IMR-90 (cell line): ENCODE measurements around the gene ZNRF3. TPM values are rescaled to one million over a fixed set of nuclear protein-coding genes. Genes with fewer than 3 reads are reported as not detected.
A peak's percentile ranks its signal among the peaks of the same experiment; 100 is the strongest.

Experiments used
- ATAC-seq: fragments of 200-7000 bp; cut with Tn5 transposase; 2 replicates; pipeline ENCODE4 v1.9.1; 2020; ENCODE audit warnings: low read depth, mild to moderate bottlenecking, moderate library complexity
- BruUV-seq: library from RNA; stranded (reverse); fragments of 400-500 nt; replicated peaks from 2 replicates; lab custom pipeline; 2021; lab: Mats Ljungman, UMichigan
- CTCF ChIA-PET: fragments of 300-600 bp; formaldehyde crosslinking; extraction: SDS; loops from one replicate; lab custom pipeline; 2021; ENCODE audit warnings: antibody characterized with exemption; lab: Yijun Ruan, JAX
- POLR2A ChIA-PET: fragments of 300-600 bp; sonication (Branson Sonifier 250); formaldehyde crosslinking; loops from one replicate; lab custom pipeline; 2022; ENCODE audit warnings: antibody characterized with exemption; ENCODE audit not compliant: unreplicated experiment; lab: Charles Lee
- DNase-seq: peaks from one replicate; pipeline ENCODE4 v3.0.0; 2013
- H2AFZ ChIP-seq: replicated peaks from 2 replicates; pipeline ENCODE3; 2013; ENCODE audit warnings: low read length, mild to moderate bottlenecking; ENCODE audit not compliant: poor library complexity
- H2AK5ac ChIP-seq: 2 replicates; pipeline ENCODE4 v1.6.1; 2013; ENCODE audit warnings: low read depth, low read length, inconsistent platforms
- H2AK9ac ChIP-seq: replicated peaks from 2 replicates; pipeline ENCODE3; 2013; ENCODE audit warnings: mild to moderate bottlenecking, low read depth, low read length, moderate library complexity; ENCODE audit not compliant: poor library complexity
- H2BK120ac ChIP-seq: 2 replicates; pipeline ENCODE4 v1.6.1; 2013; ENCODE audit warnings: low read depth, low read length, inconsistent platforms
- H2BK15ac ChIP-seq: 3 replicates; pipeline ENCODE4 v1.6.1; 2013; ENCODE audit warnings: low read depth, low read length, inconsistent platforms
- H2BK20ac ChIP-seq: 2 replicates; pipeline ENCODE4 v1.6.1; 2013; ENCODE audit warnings: low read depth, mild to moderate bottlenecking, inconsistent platforms, low read length, moderate library complexity
- H2BK5ac ChIP-seq: 2 replicates; pipeline ENCODE4 v1.6.1; 2013; ENCODE audit warnings: mild to moderate bottlenecking, low read depth, low read length, inconsistent platforms; ENCODE audit not compliant: poor library complexity, severe bottlenecking
- H3K14ac ChIP-seq: replicated peaks from 2 replicates; pipeline ENCODE4 v1.6.1; 2013; ENCODE audit warnings: low read depth, low read length, inconsistent platforms
- H3K18ac ChIP-seq: 2 replicates; pipeline ENCODE4 v1.6.1; 2013; ENCODE audit warnings: low read depth, low read length, control low read depth
- H3K23ac ChIP-seq: 2 replicates; pipeline ENCODE4 v1.6.1; 2013; ENCODE audit warnings: low read depth, low read length, inconsistent platforms
- H3K27ac ChIP-seq: 2 replicates; pipeline ENCODE4 v1.5.1; 2013; ENCODE audit warnings: mild to moderate bottlenecking, control low read depth, low read length; ENCODE audit not compliant: insufficient read depth
- H3K27me3 ChIP-seq: 2 replicates; pipeline ENCODE4 v1.6.1; 2013; ENCODE audit warnings: low read length; ENCODE audit not compliant: control insufficient read depth, insufficient read depth
- H3K36me3 ChIP-seq: 2 replicates; pipeline ENCODE4 v1.6.1; 2013; ENCODE audit warnings: low read length, mixed read lengths; ENCODE audit not compliant: control insufficient read depth, insufficient read depth
- H3K4ac ChIP-seq: 2 replicates; pipeline ENCODE4 v1.6.1; 2013; ENCODE audit warnings: low read depth, low read length, inconsistent platforms
- H3K4me1 ChIP-seq: 2 replicates; pipeline ENCODE4 v1.6.1; 2013; ENCODE audit warnings: low read length, mixed read lengths; ENCODE audit not compliant: control insufficient read depth, insufficient read depth
- H3K4me2 ChIP-seq: 2 replicates; pipeline ENCODE4 v1.6.1; 2013; ENCODE audit warnings: low read depth, mild to moderate bottlenecking, control low read depth, low read length, moderate library complexity
- H3K4me3 ChIP-seq: 2 replicates; pipeline ENCODE4 v1.5.1; 2013; ENCODE audit warnings: low read depth, mild to moderate bottlenecking, control low read depth, low read length, moderate library complexity; ENCODE audit not compliant: insufficient read depth
- H3K56ac ChIP-seq: 2 replicates; pipeline ENCODE4 v1.6.1; 2013; ENCODE audit warnings: low read length, inconsistent platforms; ENCODE audit not compliant: insufficient read depth; ENCODE audit errors: extremely low read depth
- H3K79me1 ChIP-seq, 2 experiments: 2 replicates each; pipeline ENCODE4 v1.6.1; 2013; ENCODE audit warnings: low read length in 2 of 2, inconsistent platforms in 1 of 2, low read depth in 1 of 2
- H3K9ac ChIP-seq: 2 replicates; pipeline ENCODE4 v1.6.1; 2013; ENCODE audit warnings: low read depth, low read length, control low read depth
- H3K9me1 ChIP-seq: 2 replicates; pipeline ENCODE4 v1.6.1; 2013; ENCODE audit warnings: low read length, inconsistent platforms; ENCODE audit not compliant: insufficient read depth
- H3K9me3 ChIP-seq: 2 replicates; pipeline ENCODE4 v1.6.1; 2013; ENCODE audit warnings: low read length; ENCODE audit not compliant: control insufficient read depth, insufficient read depth
- H4K20me1 ChIP-seq: 2 replicates; pipeline ENCODE4 v1.6.1; 2013; ENCODE audit warnings: low read length, inconsistent platforms; ENCODE audit not compliant: insufficient read depth
- H4K5ac ChIP-seq: 2 replicates; pipeline ENCODE4 v1.6.1; 2013; ENCODE audit warnings: mild to moderate bottlenecking, low read depth, low read length, control low read depth
- H4K8ac ChIP-seq, 2 experiments: 2 replicates each; pipeline ENCODE4 v1.6.1; 2013; ENCODE audit warnings: low read depth in 2 of 2, low read length in 2 of 2, control low read depth in 1 of 2, inconsistent platforms in 1 of 2
- H4K91ac ChIP-seq: 2 replicates; pipeline ENCODE4 v1.6.1; 2013; ENCODE audit warnings: low read depth, low read length, inconsistent platforms; ENCODE audit not compliant: insufficient read depth
- BHLHE40 ChIP-seq: fragments of 150-350 bp; IDR thresholded peaks from 2 replicates; pipeline ENCODE4 v1.6.1; 2016; ENCODE audit warnings: mild to moderate bottlenecking, low read depth, low read length
- CEBPB ChIP-seq: IDR thresholded peaks from 2 replicates; pipeline ENCODE4 v1.6.1; 2012; ENCODE audit warnings: low read depth, low read length, improper control_type of control experiment
- CHD1 ChIP-seq: IDR thresholded peaks from 2 replicates; pipeline ENCODE4 v1.6.1; 2012; ENCODE audit warnings: low read depth, low read length, improper control_type of control experiment
- FOS ChIP-seq: fragments of 150-350 bp; IDR thresholded peaks from 2 replicates; pipeline ENCODE4 v1.6.1; 2016; ENCODE audit warnings: low read depth, low read length
- MAFK ChIP-seq: IDR thresholded peaks from 2 replicates; pipeline ENCODE4 v1.6.1; 2012; ENCODE audit warnings: low read depth, low read length, improper control_type of control experiment
- MAZ ChIP-seq: IDR thresholded peaks from 2 replicates; pipeline ENCODE4 v1.6.1; 2012; ENCODE audit warnings: low read depth, mild to moderate bottlenecking, low read length, improper control_type of control experiment, moderate library complexity, borderline replicate concordance
- MXI1 ChIP-seq: IDR thresholded peaks from 2 replicates; pipeline ENCODE4 v1.6.1; 2012; ENCODE audit warnings: low read depth, mild to moderate bottlenecking, low read length, moderate library complexity, borderline replicate concordance
- NFE2L2 ChIP-seq: fragments of 150-350 bp; IDR thresholded peaks from 2 replicates; pipeline ENCODE4 v1.6.1; 2016; ENCODE audit warnings: low read depth, mild to moderate bottlenecking, low read length
- POLR2A ChIP-seq: IDR thresholded peaks from 2 replicates; pipeline ENCODE4 v1.6.1; 2012; ENCODE audit warnings: mild to moderate bottlenecking, low read depth, low read length
- RAD21 ChIP-seq: IDR thresholded peaks from 2 replicates; pipeline ENCODE4 v1.6.1; 2012; ENCODE audit warnings: low read length, improper control_type of control experiment
- RCOR1 ChIP-seq: IDR thresholded peaks from 2 replicates; pipeline ENCODE4 v1.6.1; 2012; ENCODE audit warnings: mild to moderate bottlenecking, low read length, improper control_type of control experiment; ENCODE audit not compliant: insufficient replicate concordance
- RFX5 ChIP-seq: IDR thresholded peaks from 2 replicates; pipeline ENCODE4 v1.8.0; 2012; ENCODE audit warnings: low read depth, mild to moderate bottlenecking, low read length, moderate library complexity
- SMC3 ChIP-seq: fragments of 150-350 bp; IDR thresholded peaks from 2 replicates; pipeline ENCODE4 v1.6.1; 2016; ENCODE audit warnings: low read depth, mild to moderate bottlenecking, antibody characterized with exemption, low read length, moderate library complexity
- whole genome bisulfite sequencing, 2 experiments: methylation state at CpG; one replicate each; pipeline versions ENCODE4 v1.1.5 to v1.1.7; 2013; ENCODE audit warnings: missing lambda C conversion rate in 2 of 2; ENCODE audit not compliant: insufficient read length in 1 of 2; ENCODE audit errors: extremely low coverage in 2 of 2; 5-methylcytosine and 5-hydroxymethylcytosine counted together
- dilution Hi-C: fragments of 300-500 bp; cut with HindIII; formaldehyde crosslinking; loops from one replicate; pipeline ENCODE4 v1.14.3; 2018; ENCODE audit warnings: low sequenced_read_pairs; ENCODE audit not compliant: unreplicated experiment
- in situ Hi-C: fragments of 300-500 bp; cut with MboI; formaldehyde crosslinking; loops from 3 replicates; pipeline ENCODE4 v1.14.3; 2019; ENCODE audit warnings: low sequenced_read_pairs, inconsistent platforms, mixed read lengths
- intact Hi-C: fragments of 100-400 bp; cut with micrococcal nuclease; formaldehyde crosslinking; loops from 2 replicates; pipeline ENCODE4 v1.10.0; 2022
- polyA plus RNA-seq, 3 experiments: library from polyadenylated mRNA; depleted of rRNA; stranded (reverse); fragments of >200 nt; gene quantifications; 2 replicates each; pipeline ENCODE4 v1.2.3, GENCODE V29; 2012; ENCODE audit warnings: low replicate concordance in 1 of 3
- total RNA-seq: library from RNA; depleted of rRNA; stranded (reverse); fragments of >200 nt; gene quantifications from 2 replicates; pipeline ENCODE4 v1.2.3, GENCODE V29; 2012
- TF ChIP-seq, protein P1 (sequence below): conservative IDR thresholded peaks from 2 replicates; pipeline ENCODE4 v1.5.1; 2012; ENCODE audit warnings: mild to moderate bottlenecking, low read depth, low read length, improper control_type of control experiment
- TF ChIP-seq, protein P2 (sequence below): fragments of 150-350 bp; IDR thresholded peaks from 2 replicates; pipeline ENCODE4 v1.6.1; 2017; ENCODE audit warnings: mild to moderate bottlenecking, antibody characterized with exemption, low read length, low read depth
- TF ChIP-seq, protein P3 (sequence below): fragments of 150-350 bp; IDR thresholded peaks from 2 replicates; pipeline ENCODE4 v1.6.1; 2016; ENCODE audit warnings: low read depth, mild to moderate bottlenecking, low read length, moderate library complexity, borderline replicate concordance

Gene ZNRF3
- total and polyA plus RNA-seq, 2 of the 4 experiments (the other 2 are of a cell fraction), result 1.4 to 2.4 TPM

DNA sequence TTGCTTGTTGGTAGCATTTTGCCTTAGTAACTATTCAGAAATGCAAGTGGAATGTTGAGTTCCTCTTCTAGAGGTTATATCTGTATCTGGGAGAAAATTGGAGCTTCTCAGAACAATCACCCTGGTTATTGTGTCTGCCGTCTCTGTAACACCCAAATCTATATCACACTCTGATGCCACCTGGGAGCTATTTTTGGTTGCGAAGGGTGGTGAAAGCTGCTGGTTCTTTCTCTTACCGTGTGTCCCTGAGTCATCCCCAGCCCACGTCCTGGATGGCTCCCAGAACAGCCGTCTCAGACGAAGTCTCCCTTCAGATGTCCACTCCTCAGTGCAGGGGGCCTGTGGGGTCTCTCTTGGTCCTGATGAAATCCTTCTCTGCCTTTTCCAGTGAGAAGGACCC, 94.8 kb downstream of the ZNRF3 start:
- H3K9ac ChIP-seq, result no peak overlapping the region
- H3K79me1 ChIP-seq, result peaks cover 4 to 11% of the 10 kb centered on the region in 2 experiments; a peak in 2 of 4 replicates
- no peak overlapping the region for H3K18ac ChIP-seq
- H4K5ac ChIP-seq, result no peak overlapping the region
- H2AFZ ChIP-seq, result no peak overlapping the region
- H3K27me3 ChIP-seq, result no peaks in the 10 kb centered on the region
- no peak overlapping the region for H3K56ac ChIP-seq
- WGBS, 2 experiments, result no CpG with 5 or more reads among the region's 6 CpGs
- H4K8ac ChIP-seq, result no peak overlapping the region
- intact Hi-C loops, result no loop called here
- ATAC-seq, result no peak
- no peak overlapping the region for H3K27ac ChIP-seq
- dilution Hi-C loops, result no loop called here
- no peak overlapping the region for H2BK20ac ChIP-seq
- DNase-seq, result peak; percentile 54
- POLR2A ChIA-PET, result no interaction called here
- H3K4me3 ChIP-seq, result no peak overlapping the region
- no peak overlapping the region for H3K23ac ChIP-seq
- in situ Hi-C loops, result no loop called here
- no peak overlapping the region for H3K4ac ChIP-seq
- H3K4me1 ChIP-seq, result peaks cover 10% of the 10 kb centered on the region
- no peak overlapping the region for H2AK5ac ChIP-seq
- H3K36me3 ChIP-seq, result no peaks in the 10 kb centered on the region
- no peak overlapping the region for H2BK120ac ChIP-seq
- H2AK9ac ChIP-seq, result no peak overlapping the region
- H3K14ac ChIP-seq, result no peak overlapping the region
- H2BK5ac ChIP-seq, result no peak overlapping the region
- no peak for TF ChIP-seq MAZ
- no peak for TF ChIP-seq MAFK
- TF ChIP-seq MXI1, result no peak
- no peak for TF ChIP-seq SMC3
- TF ChIP-seq BHLHE40, result no peak
- TF ChIP-seq, protein P1, sequence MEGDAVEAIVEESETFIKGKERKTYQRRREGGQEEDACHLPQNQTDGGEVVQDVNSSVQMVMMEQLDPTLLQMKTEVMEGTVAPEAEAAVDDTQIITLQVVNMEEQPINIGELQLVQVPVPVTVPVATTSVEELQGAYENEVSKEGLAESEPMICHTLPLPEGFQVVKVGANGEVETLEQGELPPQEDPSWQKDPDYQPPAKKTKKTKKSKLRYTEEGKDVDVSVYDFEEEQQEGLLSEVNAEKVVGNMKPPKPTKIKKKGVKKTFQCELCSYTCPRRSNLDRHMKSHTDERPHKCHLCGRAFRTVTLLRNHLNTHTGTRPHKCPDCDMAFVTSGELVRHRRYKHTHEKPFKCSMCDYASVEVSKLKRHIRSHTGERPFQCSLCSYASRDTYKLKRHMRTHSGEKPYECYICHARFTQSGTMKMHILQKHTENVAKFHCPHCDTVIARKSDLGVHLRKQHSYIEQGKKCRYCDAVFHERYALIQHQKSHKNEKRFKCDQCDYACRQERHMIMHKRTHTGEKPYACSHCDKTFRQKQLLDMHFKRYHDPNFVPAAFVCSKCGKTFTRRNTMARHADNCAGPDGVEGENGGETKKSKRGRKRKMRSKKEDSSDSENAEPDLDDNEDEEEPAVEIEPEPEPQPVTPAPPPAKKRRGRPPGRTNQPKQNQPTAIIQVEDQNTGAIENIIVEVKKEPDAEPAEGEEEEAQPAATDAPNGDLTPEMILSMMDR, result no peak
- TF ChIP-seq CHD1, result no peak
- TF ChIP-seq, protein P2, sequence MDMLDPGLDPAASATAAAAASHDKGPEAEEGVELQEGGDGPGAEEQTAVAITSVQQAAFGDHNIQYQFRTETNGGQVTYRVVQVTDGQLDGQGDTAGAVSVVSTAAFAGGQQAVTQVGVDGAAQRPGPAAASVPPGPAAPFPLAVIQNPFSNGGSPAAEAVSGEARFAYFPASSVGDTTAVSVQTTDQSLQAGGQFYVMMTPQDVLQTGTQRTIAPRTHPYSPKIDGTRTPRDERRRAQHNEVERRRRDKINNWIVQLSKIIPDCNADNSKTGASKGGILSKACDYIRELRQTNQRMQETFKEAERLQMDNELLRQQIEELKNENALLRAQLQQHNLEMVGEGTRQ, result no peak
- no peak for TF ChIP-seq POLR2A
- peak; percentile 31 for TF ChIP-seq CEBPB
- TF ChIP-seq RAD21, result no peak
- no peak for TF ChIP-seq NFE2L2
- no peak for TF ChIP-seq RCOR1
- TF ChIP-seq FOS, result peak; percentile 49; the same call in 1 of the 2 replicates
- no peak for TF ChIP-seq RFX5
- TF ChIP-seq, protein P3, sequence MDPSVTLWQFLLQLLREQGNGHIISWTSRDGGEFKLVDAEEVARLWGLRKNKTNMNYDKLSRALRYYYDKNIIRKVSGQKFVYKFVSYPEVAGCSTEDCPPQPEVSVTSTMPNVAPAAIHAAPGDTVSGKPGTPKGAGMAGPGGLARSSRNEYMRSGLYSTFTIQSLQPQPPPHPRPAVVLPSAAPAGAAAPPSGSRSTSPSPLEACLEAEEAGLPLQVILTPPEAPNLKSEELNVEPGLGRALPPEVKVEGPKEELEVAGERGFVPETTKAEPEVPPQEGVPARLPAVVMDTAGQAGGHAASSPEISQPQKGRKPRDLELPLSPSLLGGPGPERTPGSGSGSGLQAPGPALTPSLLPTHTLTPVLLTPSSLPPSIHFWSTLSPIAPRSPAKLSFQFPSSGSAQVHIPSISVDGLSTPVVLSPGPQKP, result no peak
- CTCF ChIA-PET, result interaction anchor here (0.9 kb wide), 1 partner anchor 123 kb away, joined by 3 read pairs; no protein-coding TSS in a partner anchor
- H3K4me2 ChIP-seq, result peak overlapping the region; percentile 69; the same call in 1 of the 2 replicates
- no peaks in the 10 kb centered on the region for H3K9me1 ChIP-seq
- H4K20me1 ChIP-seq, result no peaks in the 10 kb centered on the region
- no peak overlapping the region for H2BK15ac ChIP-seq
- H3K9me3 ChIP-seq, result no peaks in the 10 kb centered on the region
- no peak overlapping the region for H4K91ac ChIP-seq
- no TSS peak for BruUV-seq
